HG02759 (cell line): ENCODE measurements around the gene MEX3A.
"Not testable (repeated sequence)": the region's sequence is repeated elsewhere in the genome, so short reads cannot be mapped to it uniquely, and the experiment has no call there.

Experiments
- ATAC-seq: cut with Tn5 transposase; IDR thresholded peaks from one replicate; pipeline ENCODE4 v1.9.1; 2021; ENCODE audit warnings: mild to moderate bottlenecking, moderate library complexity; ENCODE audit not compliant: unreplicated experiment

The MEX3A gene, protein sequence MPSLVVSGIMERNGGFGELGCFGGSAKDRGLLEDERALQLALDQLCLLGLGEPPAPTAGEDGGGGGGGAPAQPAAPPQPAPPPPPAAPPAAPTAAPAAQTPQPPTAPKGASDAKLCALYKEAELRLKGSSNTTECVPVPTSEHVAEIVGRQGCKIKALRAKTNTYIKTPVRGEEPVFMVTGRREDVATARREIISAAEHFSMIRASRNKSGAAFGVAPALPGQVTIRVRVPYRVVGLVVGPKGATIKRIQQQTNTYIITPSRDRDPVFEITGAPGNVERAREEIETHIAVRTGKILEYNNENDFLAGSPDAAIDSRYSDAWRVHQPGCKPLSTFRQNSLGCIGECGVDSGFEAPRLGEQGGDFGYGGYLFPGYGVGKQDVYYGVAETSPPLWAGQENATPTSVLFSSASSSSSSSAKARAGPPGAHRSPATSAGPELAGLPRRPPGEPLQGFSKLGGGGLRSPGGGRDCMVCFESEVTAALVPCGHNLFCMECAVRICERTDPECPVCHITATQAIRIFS

DNA sequence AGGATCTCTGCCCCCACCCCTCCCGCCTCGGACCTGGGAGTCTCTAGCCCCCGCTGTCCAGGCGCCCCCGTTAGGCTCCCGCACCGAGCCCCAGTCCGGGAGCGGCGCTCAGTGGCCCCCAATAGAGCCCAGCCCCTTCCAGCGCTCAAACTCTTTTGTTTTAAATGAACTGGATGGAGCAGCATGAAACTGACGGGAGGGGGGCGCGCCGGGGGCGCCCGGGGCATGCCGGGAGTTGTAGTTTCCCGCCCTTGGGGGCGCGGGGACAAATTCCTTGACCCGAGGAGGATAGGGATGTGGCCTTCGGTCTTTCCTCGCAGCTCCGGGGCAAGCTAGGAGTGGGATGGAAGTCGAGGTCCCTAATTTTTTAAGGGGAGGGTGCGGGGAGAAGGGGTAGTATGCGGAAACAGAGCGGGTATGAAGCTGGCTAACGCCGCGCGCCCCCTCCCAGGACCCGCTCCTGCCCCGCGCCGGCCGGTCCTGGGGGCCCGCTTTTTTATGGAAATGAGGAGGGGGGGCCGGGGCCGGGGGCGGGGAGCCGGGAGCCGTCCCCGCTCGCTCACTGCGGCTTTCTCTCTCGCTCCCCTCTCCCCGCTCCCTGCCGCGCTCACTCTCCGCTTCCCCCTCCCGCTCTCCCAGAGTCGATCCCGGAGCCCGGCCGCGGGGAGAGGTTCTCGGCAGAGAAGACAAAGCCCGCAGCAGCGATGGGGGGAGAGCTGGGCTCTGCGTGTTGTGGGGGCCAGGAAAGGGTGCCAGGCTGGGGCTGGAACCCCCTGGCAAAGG lies at the start of gene MEX3A:
Gene MEX3A (minus strand): TSS at position 157 of the 783 bp plus-strand sequence. CDS start 467 bp downstream, outside the sequence.
- ATAC-seq: no peak

DNA sequence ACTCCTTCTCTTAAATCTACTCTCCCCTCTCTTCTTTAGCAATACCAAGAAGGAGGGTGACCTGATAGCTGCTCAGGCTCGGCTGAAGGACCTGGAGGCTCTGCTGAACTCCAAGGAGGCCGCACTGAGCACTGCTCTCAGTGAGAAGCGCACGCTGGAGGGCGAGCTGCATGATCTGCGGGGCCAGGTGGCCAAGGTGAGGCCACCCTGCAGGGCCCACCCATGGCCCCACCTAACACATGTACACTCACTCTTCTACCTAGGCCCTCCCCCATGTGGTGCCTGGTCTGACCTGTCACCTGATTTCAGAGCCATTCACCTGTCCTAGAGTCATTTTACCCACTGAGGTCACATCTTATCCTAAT lies 48.3 kb upstream of the MEX3A start:
- ATAC-seq: no peak

DNA sequence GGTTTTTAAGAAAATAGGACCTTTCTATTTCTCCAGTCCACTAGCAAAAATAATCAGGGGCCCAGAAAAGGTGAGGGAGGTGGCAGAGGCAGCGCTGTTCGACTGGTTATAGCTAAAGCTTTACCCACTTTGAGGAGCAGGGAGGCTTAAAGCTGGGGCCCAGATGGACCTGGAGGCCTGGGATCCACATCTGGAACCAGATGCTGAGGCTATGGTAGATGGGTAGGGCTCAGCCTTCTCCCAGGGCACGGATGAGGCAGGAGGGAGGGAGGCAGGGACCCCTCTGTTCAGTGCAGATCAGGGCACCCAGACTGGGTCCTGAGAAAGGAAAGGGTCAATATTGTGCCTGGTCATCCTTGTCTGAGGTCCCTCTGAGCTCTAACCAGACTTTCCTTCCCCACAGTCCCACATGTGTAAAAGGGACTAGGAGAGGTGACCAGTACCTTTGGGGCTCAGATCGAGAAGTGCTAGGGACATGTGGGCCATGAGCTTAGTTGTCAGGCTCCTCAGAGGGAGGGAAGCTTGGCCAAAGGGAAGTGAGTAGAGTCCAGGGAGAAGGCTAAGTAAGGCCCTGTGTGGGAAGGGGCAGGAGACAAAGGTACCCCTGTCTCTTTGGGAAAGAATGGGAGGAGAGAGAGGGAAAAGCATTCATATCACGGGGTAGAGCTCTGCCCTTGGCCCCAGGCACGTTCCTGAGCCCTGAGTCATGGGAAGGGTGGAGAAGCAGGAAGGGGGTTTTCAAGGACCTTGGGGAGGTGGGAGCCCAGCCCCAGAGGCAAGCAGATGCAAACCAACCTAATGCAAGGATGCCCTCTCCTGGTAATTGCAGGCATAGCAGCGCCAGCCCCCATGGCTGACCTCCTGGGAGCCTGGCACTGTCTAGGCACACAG lies 47.7 kb upstream of the MEX3A start:
- no peak for ATAC-seq

DNA sequence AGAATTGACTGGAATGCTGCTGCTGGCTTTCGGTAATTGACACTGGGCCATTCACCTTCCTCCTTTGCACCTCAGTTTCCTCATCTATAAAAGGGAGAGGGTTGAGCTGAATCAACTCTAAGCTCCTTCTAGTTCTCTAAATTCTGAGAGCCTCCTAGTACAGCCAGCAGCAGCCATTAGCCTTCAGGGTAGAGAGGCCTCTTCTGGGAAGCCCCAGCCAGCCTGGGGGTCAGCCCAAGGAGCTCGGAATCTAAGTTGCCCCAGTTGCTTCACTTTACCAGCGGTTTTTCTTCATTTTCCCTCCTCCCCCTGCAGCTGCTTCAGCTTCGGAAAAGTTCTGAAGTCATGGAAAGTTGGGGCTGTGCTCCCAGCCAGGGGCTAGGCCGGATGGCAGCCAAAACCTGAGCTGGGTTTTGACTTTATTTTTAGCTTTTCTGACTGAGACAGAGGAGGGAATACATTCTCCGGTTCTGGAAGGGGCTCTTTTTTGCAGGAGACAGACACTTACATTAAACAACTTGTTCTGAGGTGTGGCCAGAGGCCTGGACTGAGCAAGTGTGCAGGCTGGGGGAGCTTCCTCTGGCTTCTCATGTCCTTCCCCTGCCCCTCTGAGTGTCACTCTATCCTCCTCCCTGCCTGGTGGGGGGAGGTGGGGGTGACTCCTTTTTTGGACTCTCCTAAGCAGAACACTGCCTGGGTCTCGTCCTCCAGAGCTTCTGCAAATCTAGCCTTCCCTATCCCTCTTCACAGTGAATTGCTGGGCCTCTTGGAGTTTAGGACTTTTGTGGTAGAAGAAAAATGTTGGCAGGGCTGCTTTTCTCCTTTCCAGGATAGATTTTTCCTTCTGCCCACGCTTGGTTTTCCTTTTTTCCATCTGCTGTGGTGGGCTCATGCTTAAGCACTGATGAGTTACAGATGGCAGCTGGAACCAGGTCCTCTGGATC lies 46.7 kb upstream of the MEX3A start:
- no peak for ATAC-seq

DNA sequence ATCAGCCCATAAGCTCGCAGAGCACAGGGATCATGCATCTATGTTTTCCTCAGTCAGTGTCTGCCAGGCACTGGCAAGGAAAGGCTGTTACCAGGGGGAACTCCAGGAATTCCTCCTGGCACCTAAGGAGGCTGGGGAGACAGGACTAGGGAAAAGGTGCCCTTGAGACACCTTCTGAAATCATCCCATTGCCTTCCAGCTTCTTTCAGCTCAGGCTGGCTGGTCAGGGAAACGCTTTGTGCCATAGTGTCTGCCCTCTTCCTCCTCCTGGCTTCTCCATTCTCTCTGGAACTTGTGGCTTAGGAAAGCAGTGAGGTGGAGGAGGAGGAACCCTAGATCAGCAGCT lies 46.0 kb upstream of the MEX3A start:
- no peak for ATAC-seq

DNA sequence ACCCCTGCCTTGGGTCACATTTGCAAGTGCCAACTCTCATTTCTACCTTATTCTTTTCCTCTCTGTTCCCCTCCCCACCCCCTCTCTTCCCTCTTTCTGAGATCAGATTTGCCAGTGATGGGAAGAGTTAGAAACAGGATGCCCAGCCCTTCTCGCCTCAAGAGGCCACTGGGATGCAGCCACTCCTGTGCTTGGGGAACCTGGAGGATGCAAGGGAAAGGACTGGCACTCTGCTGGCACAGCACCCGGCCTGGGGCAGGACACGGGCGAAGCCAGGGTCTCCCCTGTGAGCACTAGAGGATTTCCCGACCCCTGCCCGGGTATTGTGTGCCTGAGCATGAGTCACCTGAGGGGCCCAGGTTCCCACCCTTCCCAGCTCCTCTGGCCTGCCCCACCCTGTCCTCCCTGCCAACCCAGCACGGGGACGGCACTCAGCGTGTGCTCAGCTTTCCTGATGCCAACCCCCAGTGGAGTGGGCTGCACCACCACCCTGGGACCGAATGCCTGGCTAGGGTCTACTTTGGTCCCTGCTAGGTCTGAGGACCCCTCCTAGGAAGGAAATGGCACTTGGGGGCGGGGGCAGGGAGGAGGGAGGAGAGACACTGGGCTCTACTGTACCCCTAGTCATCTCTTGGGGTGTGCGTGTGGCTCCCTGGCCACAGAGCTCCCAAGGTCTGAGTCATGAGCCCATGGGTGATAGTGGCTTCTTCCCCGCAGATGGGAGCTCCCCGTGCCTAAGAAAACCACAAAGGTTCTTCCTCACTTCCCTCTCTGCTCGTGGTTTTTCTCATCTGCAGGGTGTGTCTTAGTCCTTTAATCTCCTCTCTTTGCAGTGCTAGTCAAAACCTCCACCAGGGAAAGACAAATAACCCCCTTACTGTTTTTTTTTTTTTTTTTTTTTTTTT lies 44.6 kb upstream of the MEX3A start:
- peak; percentile 46 for ATAC-seq

DNA sequence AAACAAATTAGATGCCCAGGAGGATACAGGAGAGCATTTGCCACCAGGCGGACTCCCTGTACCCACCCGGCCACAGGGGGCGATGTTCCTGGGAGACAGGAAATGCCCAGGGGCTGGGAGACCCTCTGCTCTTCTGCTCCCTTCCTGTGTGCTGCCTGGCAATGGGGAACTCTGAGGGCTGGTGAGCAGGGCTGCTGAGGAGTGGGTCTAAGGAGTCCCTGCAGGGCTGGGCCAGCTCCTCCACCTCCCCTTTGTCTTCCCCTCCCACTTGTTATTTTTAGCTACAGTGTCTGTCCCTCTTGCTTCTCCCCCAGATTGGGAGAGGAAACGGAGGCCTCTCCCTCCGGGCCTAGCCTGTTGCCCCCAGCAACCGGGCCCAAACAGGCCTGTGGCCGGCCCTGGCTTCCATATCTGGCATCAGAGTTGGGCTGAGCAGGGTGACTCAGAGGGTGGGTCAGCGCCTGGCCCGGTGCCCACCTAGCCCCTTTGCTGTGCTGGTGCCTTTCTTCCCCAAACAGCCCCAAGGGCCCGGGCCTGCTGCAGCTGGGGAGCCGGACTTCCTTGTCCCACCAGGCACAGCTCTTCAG lies 43.9 kb upstream of the MEX3A start:
- peak; percentile 38 for ATAC-seq

DNA sequence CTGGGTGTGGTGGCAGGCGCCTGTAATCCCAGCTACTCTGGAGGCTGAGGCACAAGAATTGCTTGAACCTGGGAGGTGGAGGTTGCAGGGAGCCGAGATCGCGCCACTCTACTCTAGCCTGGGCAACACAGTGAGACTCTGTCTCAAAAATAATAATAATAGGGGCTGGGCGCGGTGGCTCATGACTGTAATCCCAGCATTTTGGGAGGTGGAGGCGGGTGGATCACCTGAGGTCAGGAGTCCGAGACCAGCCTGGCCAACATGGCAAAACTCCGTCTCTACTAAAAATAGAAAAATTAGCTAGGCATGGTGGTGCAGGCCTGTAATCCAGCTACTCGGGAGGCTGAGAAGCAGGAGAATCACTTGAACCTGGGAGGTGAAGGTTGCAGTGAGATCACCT lies 43.3 kb upstream of the MEX3A start:
- ATAC-seq: not testable (repeated sequence)

DNA sequence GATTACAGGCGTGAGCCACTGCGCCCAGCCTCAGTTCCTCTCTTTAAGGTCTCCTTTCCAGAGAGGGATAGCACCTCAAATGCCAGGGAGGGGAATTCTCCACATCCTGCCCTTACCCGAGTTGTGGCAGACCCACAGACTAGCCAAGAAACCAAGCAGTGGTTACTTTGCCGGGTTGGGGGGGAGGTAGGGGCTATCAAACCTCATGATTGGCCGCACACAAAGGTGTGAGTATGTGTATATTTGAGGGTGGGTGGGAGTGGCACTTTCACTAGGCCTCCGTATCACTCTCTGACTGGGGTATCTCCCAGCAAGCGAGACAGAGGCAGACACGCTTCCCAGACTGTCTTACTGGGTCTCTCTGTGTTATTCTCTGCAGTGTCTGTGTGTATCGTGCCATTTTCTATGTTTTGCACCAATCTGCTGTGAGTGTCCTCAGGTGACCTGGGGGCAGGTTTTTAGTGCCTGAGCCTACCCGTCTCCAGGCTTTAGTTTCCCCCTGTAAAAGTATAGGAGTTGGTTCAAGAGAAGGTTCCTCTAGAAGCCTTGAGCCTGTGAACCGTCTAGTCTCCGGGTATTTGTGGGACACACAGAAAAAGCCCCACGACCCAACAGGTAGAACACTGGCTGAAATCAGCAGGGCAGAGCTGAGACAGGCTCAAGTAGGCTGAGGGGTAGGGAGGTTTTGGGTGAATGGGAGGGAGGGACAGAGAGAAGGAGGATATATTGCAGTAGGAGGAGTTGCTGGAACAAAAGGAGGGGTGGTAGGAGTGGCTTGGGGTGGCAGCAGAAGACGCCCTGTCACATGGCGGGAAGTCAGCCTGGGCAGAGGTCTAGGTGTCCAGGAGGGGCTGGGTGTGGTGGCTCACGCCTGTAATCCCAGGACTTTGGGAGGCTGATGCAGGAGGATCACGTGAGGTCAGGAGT lies 42.6 kb upstream of the MEX3A start:
- no peak for ATAC-seq

DNA sequence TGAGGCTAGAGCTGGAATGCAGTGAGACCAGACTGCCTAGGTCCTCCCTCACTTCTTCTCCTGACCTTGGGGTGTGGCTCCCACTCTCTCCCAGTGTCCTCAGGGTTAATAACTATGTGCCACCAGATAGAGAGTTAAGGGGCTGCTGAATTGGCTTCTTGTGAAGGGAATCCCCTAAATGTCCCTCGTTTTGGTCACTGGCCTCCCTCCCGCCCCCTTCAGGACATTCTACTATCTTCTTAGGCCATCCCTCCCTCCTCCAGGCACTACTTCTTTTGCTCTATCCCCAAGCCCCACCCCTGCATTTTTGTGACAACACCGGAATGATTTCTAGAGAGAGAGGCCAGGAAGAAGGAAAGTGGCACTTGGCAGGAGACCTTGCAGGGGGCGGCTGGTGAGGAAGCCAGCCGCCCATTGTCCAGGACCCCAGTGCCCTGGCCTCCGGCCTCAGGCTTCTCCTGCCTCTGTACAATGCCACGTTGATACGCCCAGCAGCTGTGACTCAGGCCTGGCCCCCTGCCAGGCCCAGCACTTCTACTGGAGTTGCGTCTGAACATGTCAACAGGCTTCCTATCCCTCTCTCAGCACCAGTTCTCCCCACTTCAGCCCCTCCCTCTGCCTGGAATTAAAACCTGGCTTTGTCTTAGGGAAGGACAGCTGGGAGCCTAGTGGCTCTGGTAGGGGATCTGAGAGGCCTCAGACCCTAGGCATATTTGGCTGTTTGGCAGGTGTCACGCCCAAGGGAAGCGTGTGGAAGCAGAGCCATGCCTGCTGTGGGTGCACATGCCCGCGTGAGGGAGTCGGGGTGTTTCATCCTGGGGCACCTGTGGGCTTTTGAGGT lies 41.3 kb upstream of the MEX3A start:
- no peak for ATAC-seq

DNA sequence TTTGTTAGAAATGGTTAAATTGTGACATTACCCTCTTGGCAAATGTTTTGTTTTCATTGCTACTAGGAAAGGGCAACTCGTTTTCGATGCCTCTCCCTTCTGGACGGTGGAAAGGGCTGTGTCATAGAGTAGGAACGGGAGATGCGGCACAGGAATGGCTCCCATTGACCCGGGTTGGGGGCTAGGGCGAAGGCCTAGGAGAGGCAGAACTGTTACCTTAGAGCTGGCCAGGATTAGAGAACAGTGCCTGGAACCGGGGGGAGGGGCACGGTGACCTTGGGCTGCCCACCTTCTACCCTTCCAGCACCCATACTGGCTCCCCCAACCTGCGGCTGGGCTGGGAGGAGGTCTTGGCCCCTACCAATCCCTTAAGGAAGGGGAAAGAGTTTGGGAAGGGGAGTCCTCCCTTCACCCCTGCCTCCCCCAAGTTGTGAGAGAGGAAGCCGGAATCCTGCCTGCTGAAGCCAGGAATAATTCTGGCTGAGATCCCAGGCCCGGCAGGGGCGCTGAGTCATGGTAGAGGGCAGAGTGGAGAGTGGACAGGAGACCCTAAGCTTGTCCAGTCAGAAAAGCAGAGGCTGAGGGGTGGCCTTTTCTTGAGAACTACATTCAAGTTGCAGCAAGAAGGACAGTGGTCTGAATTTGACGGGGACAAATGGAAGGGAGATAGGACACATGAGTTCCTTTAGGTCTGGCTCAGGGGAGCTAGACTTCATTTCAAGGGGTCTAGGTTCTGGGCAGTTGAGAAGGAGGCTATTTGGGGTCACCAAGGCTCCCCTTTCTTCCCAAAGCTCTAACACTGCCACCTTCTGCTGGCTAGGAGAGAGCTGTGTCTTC lies 40.5 kb upstream of the MEX3A start:
- ATAC-seq: no peak

DNA sequence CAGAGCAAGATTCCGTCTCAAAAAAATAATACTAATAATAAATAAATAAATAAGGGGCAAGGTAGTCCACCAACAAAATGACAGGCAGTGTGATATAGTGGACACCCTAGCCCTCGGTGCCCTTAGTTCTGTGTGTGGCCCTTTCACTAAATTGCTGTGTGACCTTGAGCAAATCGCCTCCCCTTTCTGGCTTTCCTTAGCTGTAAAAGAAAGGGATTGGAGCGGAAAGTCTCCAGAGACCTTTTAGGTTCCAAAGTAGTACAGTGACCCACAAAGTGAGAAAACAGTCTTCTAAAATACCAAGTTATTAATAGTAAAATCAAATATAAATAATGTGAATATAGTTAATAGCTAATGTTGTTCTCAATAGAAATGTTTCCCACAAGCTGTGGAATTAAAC lies 39.8 kb upstream of the MEX3A start:
- ATAC-seq: no peak

DNA sequence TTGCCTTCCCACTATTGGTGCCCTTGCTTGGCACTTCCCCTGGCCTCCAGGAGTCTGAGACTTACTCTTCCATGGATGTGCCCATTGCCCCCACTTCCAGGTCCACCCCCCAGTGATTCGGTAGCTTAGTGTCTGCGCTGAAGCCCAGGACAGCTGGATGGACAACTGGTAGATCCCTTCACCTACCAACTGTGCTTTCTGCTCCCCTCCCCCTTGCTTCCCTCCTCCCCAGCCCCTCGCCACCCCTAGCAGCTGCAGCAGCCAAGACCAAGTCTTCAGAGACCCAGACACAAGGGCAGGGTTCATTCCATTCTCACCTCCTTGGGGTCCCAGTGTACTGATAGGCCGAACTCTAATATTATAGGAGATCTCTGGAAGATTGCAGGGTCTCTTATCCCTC lies 39.2 kb upstream of the MEX3A start:
- ATAC-seq: no peak

DNA sequence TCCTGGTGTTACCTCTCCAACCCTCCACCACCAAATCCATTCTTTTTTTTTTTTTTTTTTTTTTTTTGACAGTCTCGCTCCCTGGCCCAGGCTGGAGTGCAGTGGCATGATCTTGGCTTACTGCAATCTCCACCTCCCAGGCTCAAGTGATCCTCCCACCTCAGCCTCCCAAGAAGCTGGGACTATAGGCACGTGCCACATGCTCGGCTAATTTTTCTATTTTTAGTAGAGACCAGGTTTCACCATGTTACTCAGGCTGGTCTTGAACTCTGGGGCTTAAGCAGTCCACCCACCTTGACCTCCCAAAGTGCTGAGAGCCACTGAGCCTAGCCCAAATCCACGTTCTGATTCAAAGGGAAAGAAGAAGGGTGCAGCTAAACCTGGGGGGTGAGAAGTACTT lies 38.7 kb upstream of the MEX3A start:
- ATAC-seq: not testable (repeated sequence)

DNA sequence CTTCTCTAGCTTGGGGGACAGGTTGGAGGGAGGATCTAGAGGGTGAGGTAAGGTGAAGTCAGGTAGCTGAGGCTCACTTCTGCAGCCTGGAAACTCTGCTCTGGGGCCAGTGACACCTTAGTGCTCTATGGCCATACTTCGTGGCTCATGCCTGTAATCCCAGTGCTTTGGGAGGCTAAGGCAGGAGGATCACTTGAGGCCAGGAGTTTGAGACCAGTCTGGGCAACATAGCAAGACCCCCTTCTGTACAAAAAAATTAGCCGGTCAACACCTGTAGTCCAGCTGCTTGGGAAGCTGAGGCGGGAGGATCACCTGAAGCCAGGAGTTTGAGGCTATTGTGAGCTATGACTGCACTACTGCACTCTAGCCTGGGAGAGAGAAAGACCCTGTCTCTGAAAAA lies 38.1 kb upstream of the MEX3A start:
- no peak for ATAC-seq
